Measurements from ENCODE around the gene IQGAP3. TPM values are rescaled to one million over a fixed set of nuclear protein-coding genes. Genes with fewer than 3 reads are reported as not detected.

IQGAP3 gene
- total RNA-seq, 3 donors from 2014 or later, result 3.4 to 15.5 (median 5.7) TPM

GRCh38 chr1:156503698-156504437 lies 68.5 kb downstream of the IQGAP3 start:
- no peak for ATAC-seq
- no peak for TF ChIP-seq CTCF (IDR thresholded peaks at IDR 0.05)
- DNase-seq, result peak in 1 of 3 donors; percentile 30
- intact Hi-C loops (cut with DNase I, micrococcal nuclease), result no loop called here
- H3K9me3 ChIP-seq, result no peaks in the 10 kb centered on the region
- peaks cover 3% of the 10 kb centered on the region for H3K36me3 ChIP-seq (ENCODE audit: low read depth)
- no peak overlapping the region for H3K4me3 ChIP-seq
- peaks cover 33% of the 10 kb centered on the region for H3K4me1 ChIP-seq (ENCODE audit: low read depth)

DNA sequence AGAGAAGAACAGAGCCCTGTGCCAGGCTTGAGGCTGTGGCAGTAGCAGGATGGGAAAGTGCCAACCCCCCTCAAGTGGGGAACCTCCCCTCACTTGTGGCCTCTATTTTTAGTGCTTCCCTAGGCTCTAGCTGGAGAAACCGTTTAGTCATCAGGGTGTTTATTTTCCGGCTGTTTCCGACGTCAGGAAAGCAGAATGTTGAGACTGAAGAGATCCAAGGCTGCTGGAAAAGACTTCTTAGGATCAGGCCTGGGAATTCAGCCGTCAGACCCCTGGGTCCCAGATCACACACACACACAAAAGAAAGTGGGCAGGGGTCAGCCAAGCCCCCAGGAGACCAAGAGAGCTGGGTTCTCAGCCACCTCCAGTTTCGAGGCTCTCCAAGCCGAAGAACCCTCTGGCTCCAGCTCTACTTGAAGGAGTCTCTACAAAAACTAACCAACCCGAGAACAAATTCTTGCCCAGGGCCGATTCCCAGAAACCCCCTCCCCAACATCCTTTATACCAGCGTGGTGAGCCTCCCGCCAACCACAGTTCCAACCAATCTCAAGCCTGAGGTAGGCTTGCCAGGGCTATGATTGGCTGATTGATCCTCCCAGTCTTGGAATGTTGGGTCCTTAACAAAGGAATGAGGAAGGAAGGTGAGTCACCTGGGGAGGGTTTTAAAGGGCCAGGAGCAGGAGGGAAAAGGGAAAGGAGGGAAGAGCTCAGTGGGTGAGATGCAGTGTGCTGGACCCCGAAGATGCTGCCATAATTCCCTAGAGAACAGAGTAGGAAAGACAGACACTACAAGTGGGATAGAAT lies 69.3 kb downstream of the IQGAP3 start:
- intact Hi-C loops (cut with DNase I, micrococcal nuclease), result no loop called here
- peaks cover 3% of the 10 kb centered on the region for H3K36me3 ChIP-seq (ENCODE audit: low read depth)
- no peak for TF ChIP-seq CTCF (IDR thresholded peaks at IDR 0.05)
- no peak overlapping the region for H3K4me3 ChIP-seq
- H3K9me3 ChIP-seq, result no peaks in the 10 kb centered on the region
- DNase-seq (peak in 2 of 3 donors; percentile 64 to 80), ATAC-seq (peak; percentile 23)
- H3K4me1 ChIP-seq (ENCODE audit: low read depth), result peaks cover 40% of the 10 kb centered on the region

DNA sequence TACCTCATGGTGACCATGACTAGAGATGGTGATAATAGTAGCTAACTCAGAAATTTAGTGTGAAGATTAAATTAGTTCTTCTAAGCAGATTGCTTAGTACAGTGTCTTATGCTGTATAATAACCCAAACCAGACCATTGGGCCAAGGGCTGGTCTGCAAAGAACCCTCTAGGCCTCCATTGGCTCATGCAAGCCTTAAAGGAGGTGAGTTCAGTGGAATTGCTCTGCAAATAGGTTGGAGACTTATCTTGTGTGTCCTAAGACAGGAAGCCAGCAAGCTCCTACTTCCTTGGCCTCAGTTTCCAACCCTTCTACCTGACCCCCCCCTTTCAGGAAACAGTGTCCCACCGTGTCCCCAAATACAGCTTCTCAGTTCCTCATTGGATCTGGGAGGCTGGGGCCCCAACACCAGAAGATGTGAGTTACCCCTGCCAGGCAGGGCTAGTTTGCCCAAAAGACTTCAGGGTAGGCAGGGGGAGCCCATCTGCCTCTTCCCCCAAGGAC lies 69.9 kb downstream of the IQGAP3 start:
- H3K4me3 ChIP-seq, result no peak overlapping the region
- H3K36me3 ChIP-seq (ENCODE audit: low read depth), result peaks cover 3% of the 10 kb centered on the region
- no peaks in the 10 kb centered on the region for H3K9me3 ChIP-seq
- no peak for TF ChIP-seq CTCF (IDR thresholded peaks at IDR 0.05)
- H3K4me1 ChIP-seq (ENCODE audit: low read depth), result peaks cover 47% of the 10 kb centered on the region
- DNase-seq (no peak), ATAC-seq (no peak)
- intact Hi-C loops (cut with DNase I, micrococcal nuclease), result no loop called here

GRCh38 chr1:156500793-156501506 lies 71.4 kb downstream of the IQGAP3 start:
- peak; percentile 39 for TF ChIP-seq CTCF (IDR thresholded peaks at IDR 0.05)
- ATAC-seq (peak; percentile 78), DNase-seq (peak; percentile 95 to 96 (median 95))
- H3K4me1 ChIP-seq (ENCODE audit: low read depth), result peaks cover 60% of the 10 kb centered on the region
- intact Hi-C loops (cut with DNase I, micrococcal nuclease), result no loop called here
- H3K9me3 ChIP-seq, result no peaks in the 10 kb centered on the region
- H3K36me3 ChIP-seq (ENCODE audit: low read depth), result peaks cover 3% of the 10 kb centered on the region
- peak overlapping the region; percentile 94 for H3K4me3 ChIP-seq

GRCh38 chr1:156500543-156500792 lies 71.9 kb downstream of the IQGAP3 start, which contains the start of gene MEF2D:
Gene MEF2D, minus strand, starts transcription at chr1:156500775. Its CDS starts 17,483 bp downstream, at chr1:156483292.
- ATAC-seq (no peak), DNase-seq (no peak)
- TF ChIP-seq CTCF (IDR thresholded peaks at IDR 0.05), result no peak
- peaks cover 61% of the 10 kb centered on the region for H3K4me1 ChIP-seq (ENCODE audit: low read depth)
- no peaks in the 10 kb centered on the region for H3K9me3 ChIP-seq
- peak within 1 kb of the TSS; percentile 94 for H3K4me3 ChIP-seq
- intact Hi-C loops (cut with DNase I, micrococcal nuclease), result no loop called here
- H3K36me3 ChIP-seq (ENCODE audit: low read depth), result peaks cover 3% of the 10 kb centered on the region

All from mucosa of descending colon (tissue), 3 donors.